WERI-Rb-1 (cell line): ENCODE results near the gene NEK6.

Source experiments
- DNase-seq: peaks from one replicate; pipeline ENCODE4 v3.0.0-alpha.2; 2020
- H3K27ac ChIP-seq: fragments of 250-450 bp; sonication (Bioruptor Pico); 2 replicates; pipeline ENCODE4 v1.5.1; 2020; ENCODE audit warnings: mild to moderate bottlenecking, moderate library complexity
- H3K27me3 ChIP-seq: fragments of 250-450 bp; sonication (Bioruptor Pico); 2 replicates; pipeline ENCODE4 v1.5.1; 2021; ENCODE audit warnings: mild to moderate bottlenecking, low read depth, moderate library complexity; ENCODE audit not compliant: insufficient read depth, severe bottlenecking
- H3K36me3 ChIP-seq: fragments of 250-450 bp; sonication (Bioruptor Pico); 2 replicates; pipeline ENCODE4 v1.5.1; 2020; ENCODE audit warnings: mild to moderate bottlenecking, moderate library complexity
- H3K4me3 ChIP-seq: 2 replicates; pipeline ENCODE4 v1.5.1; 2011; ENCODE audit warnings: low read depth, mild to moderate bottlenecking, control low read depth, low read length
- H3K9me3 ChIP-seq: fragments of 250-450 bp; sonication (Bioruptor Pico); 2 replicates; pipeline ENCODE4 v1.5.1; 2021; ENCODE audit warnings: mild to moderate bottlenecking, moderate library complexity; ENCODE audit not compliant: severe bottlenecking
- CTCF ChIP-seq: IDR thresholded peaks from 2 replicates; pipeline ENCODE4 v1.5.1; 2011; ENCODE audit warnings: low read depth, mild to moderate bottlenecking, control low read depth, inconsistent platforms, low read length

The NEK6 gene

GRCh38 chr9:124327491-124327890, 69.7 kb downstream of the NEK6 start:
- Histone ChIP-seq H3K9me3 (no peaks in the 10 kb centered on the region), H3K27me3 (no peaks in the 10 kb centered on the region), H3K36me3 (peaks cover 9% of the 10 kb centered on the region), H3K4me3 (no peak overlapping the region), H3K27ac (no peak overlapping the region)
- DNase-seq = no peak
- no peak for TF ChIP-seq CTCF

GRCh38 chr9:124328285-124328684, 70.5 kb downstream of the NEK6 start:
- Histone ChIP-seq H3K27ac (no peak overlapping the region), H3K4me3 (no peak overlapping the region), H3K36me3 (peaks cover 9% of the 10 kb centered on the region), H3K27me3 (no peaks in the 10 kb centered on the region), H3K9me3 (no peaks in the 10 kb centered on the region)
- TF ChIP-seq CTCF = no peak
- DNase-seq = no peak

GRCh38 chr9:124329206-124329792, 71.5 kb downstream of the NEK6 start:
- no peak overlapping the region for H3K27ac ChIP-seq
- peaks cover 9% of the 10 kb centered on the region for H3K36me3 ChIP-seq
- no peak for DNase-seq
- no peak for TF ChIP-seq CTCF
- no peak overlapping the region for H3K4me3 ChIP-seq
- H3K27me3 ChIP-seq = no peaks in the 10 kb centered on the region
- no peaks in the 10 kb centered on the region for H3K9me3 ChIP-seq

GRCh38 chr9:124330011-124330697, 72.4 kb downstream of the NEK6 start:
- DNase-seq = no peak
- Histone ChIP-seq H3K27ac (no peak overlapping the region), H3K9me3 (no peaks in the 10 kb centered on the region), H3K4me3 (no peak overlapping the region), H3K36me3 (peaks cover 9% of the 10 kb centered on the region), H3K27me3 (no peaks in the 10 kb centered on the region)
- no peak for TF ChIP-seq CTCF

GRCh38 chr9:124331580-124331979, 73.8 kb downstream of the NEK6 start:
- H3K27ac ChIP-seq = no peak overlapping the region
- H3K4me3 ChIP-seq = no peak overlapping the region
- H3K27me3 ChIP-seq = no peaks in the 10 kb centered on the region
- H3K36me3 ChIP-seq = peaks cover 5% of the 10 kb centered on the region
- no peak for TF ChIP-seq CTCF
- no peak for DNase-seq
- no peaks in the 10 kb centered on the region for H3K9me3 ChIP-seq
